HG02642 (cell line): Measurements from ENCODE around the gene GNGT2.
"Not testable (repeated sequence)": the region's sequence is repeated elsewhere in the genome, so short reads cannot be mapped to it uniquely, and the experiment has no call there.

Source experiments
- ATAC-seq: cut with Tn5 transposase; IDR thresholded peaks from one replicate; pipeline ENCODE4 v1.9.1; 2021; ENCODE audit warnings: mild to moderate bottlenecking; ENCODE audit not compliant: unreplicated experiment, poor library complexity

Gene GNGT2

GRCh38 chr17:49180998-49181635, 29.3 kb downstream of the GNGT2 start:
- no peak for ATAC-seq

- ATAC-seq, result no peak
Observed at GRCh38 chr17:49180303-49180702, 30.1 kb downstream of the GNGT2 start.

DNA sequence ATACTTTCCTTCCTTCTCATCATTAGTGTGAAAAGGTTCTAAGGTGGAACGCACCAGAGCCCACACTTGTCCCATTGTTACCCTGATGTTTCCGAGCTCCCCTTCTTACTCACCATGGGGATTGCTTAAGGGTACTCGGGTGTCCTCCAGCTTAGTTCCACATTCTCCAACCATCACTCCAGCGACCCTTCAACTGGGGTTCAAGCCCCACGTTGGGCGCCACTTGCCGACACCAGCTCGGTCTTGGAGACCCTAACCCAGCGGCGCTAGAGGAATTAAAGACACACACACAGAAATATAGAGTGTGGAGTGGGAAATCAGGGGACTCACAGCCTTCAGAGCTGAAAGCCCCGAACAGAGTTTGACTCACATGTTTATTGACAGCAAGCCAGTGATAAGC, 34.4 kb downstream of the GNGT2 start:
- ATAC-seq, result not testable (repeated sequence)

DNA sequence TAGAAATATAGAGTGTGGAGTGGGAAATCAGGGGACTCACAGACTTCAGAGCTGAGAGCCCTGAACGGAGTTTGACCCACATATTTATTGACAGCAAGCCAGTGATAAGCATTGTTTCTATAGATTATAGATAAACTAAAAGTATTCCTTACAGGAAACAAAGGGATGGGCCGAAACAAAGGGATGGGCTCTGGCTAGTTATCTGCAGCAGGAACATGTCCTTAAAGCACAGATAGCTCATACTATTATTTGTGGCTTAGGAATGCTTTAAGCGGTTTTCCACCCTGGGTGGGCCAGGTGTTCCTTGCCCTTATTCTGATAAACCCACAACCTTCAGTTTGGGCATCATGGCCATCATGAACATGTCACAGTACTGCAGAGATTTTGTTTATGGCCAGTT, 39.7 kb downstream of the GNGT2 start:
- ATAC-seq, result not testable (repeated sequence)

- no peak for ATAC-seq
Observed at GRCh38 chr17:49170216-49170615, 40.2 kb downstream of the GNGT2 start.

- no peak for ATAC-seq
Observed at GRCh38 chr17:49168706-49169105, 41.7 kb downstream of the GNGT2 start.

- ATAC-seq, result no peak
Observed at GRCh38 chr17:49165143-49165542, 45.2 kb downstream of the GNGT2 start.

DNA sequence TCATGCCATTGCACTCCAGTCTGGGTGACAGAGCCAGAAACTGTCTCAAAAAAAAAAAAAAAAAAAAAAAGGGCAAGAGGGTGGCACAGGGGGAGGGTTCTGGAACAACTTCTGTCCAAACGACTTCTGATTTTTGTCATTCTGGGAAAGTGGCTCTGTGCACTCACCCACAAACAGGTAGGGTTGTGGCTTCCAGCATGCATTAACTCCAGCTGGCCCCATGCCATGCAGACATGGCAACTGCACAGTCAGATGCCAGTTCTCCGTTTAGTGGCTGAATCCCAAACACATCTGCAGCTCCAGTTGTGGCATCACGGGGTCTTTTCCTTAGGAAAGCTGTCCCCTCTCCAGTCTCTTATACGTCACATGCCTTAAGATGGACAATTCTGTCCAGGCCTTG, 47.5 kb downstream of the GNGT2 start:
- ATAC-seq, result no peak

DNA sequence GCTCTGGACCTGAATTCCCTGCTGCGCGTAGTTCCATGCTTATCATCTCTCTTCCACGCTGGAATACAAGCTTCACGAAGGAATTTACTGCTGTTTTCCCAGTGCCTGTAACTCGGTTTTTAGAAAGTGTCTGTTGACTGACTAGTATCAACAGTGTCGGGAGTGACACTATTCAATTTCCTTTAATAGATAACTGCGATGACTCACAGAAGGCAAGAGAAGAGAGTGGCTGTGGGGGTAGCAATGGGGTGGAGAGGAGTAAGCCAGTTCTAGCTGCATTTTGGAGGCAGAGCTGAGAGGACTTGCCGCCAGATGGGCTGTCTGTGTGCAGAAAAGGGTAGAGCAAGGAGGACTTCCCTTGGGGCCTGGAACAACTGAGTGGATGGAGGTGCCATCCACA, 52.6 kb downstream of the GNGT2 start:
- no peak for ATAC-seq

- ATAC-seq, result no peak
Observed at GRCh38 chr17:49156256-49156655, 54.1 kb downstream of the GNGT2 start.
